ENCODE data around the gene PAK4.

The PAK4 gene

GRCh38 chr19:39145180-39145953 is 19.8 kb downstream of the PAK4 start:
- no peak for DNase-seq (ENCODE audit: extremely low read depth in 1 of 2, low read depth in 1 of 2)

DNA sequence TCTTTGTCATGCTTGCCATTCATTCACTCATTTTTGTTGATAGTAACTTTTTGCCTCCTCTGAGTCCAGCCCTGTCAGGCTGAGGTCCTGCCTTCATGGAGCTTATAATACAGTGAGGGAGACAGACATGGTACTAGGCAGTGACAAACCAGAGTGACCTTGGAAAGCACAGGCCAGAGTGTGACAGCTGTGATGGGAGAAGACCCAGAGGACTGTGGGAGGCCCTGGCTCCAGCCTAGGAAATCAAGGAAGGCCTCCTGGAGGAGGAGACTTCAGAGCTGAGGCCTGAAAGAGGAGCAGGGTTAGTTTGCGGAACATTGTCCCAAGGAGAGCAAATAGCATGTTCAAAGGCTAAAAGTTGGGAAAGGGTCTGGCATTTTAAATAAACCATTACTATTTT is 20.5 kb downstream of the PAK4 start:
- no peak for DNase-seq (ENCODE audit: extremely low read depth in 1 of 2, low read depth in 1 of 2)

- DNase-seq (ENCODE audit: extremely low read depth in 1 of 2, low read depth in 1 of 2), result no peak
Observed at GRCh38 chr19:39146686-39147450, 21.3 kb downstream of the PAK4 start.

DNA sequence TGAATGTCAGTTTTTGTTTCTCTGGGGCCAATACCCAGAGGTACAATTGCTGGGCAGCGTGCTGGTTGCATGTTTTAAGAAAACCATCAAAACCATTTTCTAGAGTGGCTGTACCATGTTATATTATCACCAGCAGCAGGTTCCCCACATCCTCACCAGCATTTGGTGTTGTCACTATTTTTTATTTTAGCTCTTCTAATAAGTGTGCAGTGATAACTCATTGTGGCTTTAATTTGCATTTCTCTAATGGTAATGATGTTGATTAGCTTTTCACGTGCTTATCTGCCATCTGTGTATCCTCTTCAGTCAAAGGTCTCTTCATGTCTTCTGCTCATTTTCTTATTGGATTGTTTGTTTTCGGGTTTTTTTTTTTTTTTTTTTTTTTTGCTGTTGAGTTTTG is 21.9 kb downstream of the PAK4 start:
- DNase-seq (ENCODE audit: extremely low read depth in 1 of 2, low read depth in 1 of 2), result no peak

GRCh38 chr19:39148939-39149529 is 23.4 kb downstream of the PAK4 start:
- no peak for DNase-seq (ENCODE audit: extremely low read depth in 1 of 2, low read depth in 1 of 2)

- no peak for DNase-seq (ENCODE audit: extremely low read depth in 1 of 2, low read depth in 1 of 2)
Observed at GRCh38 chr19:39150235-39150634, 24.6 kb downstream of the PAK4 start.

GRCh38 chr19:39150807-39151600 is 25.4 kb downstream of the PAK4 start:
- no peak for DNase-seq (ENCODE audit: extremely low read depth in 1 of 2, low read depth in 1 of 2)

- no peak for DNase-seq (ENCODE audit: extremely low read depth in 1 of 2, low read depth in 1 of 2)
Observed at GRCh38 chr19:39152066-39152465, 26.5 kb downstream of the PAK4 start.

DNA sequence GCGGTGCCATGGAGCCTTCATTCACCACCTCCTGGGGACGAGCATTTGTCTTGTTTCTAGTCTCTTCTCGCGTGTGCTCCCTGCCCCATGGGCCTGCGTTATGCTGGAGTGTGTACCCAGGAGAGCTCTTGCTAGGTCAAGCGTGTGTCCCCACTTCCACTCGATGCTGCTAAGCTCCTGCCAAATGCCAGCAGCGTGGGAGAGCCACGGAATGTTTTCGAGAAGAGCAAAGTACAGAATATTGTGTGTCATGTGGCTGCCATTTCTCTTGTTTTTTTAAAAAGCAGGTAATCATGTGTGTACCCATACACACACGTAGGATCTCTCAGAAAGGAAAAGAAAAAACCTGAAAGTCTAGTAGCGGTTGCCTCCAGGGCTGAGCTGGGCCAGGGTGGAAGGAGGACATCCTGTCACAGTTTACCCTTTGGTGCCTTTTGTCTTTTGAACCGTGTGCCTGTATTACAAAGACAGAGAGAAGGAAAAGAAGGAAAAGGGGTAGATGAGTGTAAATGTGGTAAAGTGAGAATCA is 28.6 kb downstream of the PAK4 start:
- no peak for DNase-seq (ENCODE audit: extremely low read depth in 1 of 2, low read depth in 1 of 2)

DNA sequence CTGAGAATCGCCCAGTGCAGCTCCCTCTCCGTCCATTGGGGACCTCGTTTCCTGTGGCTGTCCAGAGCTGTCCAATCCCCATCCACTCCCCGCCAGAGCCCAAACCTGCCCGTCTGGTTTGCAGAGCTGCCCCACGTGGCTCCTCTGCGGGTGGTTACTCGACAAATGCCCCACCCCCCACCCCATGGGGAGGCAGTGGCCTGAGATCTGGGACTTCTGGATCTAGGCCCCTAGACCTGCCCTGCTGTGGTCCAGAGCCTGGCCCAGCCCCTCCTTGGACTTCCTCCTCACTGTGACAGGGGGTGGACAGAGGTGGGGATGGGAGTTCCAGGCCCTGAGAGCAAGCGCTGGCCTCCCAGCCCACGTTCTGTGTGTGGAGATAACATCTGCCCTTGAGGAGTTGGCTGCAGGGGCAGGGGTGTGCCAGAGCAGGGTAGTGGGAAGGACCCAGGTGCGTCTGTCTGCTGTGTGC is 29.1 kb downstream of the PAK4 start:
- DNase-seq (ENCODE audit: extremely low read depth in 1 of 2, low read depth in 1 of 2), result no peak

GRCh38 chr19:39155114-39155700 is 29.6 kb downstream of the PAK4 start:
- no peak for DNase-seq (ENCODE audit: extremely low read depth in 1 of 2, low read depth in 1 of 2)

- DNase-seq (ENCODE audit: extremely low read depth in 1 of 2, low read depth in 1 of 2), result no peak
Observed at GRCh38 chr19:39155741-39156140, 30.2 kb downstream of the PAK4 start.

DNA sequence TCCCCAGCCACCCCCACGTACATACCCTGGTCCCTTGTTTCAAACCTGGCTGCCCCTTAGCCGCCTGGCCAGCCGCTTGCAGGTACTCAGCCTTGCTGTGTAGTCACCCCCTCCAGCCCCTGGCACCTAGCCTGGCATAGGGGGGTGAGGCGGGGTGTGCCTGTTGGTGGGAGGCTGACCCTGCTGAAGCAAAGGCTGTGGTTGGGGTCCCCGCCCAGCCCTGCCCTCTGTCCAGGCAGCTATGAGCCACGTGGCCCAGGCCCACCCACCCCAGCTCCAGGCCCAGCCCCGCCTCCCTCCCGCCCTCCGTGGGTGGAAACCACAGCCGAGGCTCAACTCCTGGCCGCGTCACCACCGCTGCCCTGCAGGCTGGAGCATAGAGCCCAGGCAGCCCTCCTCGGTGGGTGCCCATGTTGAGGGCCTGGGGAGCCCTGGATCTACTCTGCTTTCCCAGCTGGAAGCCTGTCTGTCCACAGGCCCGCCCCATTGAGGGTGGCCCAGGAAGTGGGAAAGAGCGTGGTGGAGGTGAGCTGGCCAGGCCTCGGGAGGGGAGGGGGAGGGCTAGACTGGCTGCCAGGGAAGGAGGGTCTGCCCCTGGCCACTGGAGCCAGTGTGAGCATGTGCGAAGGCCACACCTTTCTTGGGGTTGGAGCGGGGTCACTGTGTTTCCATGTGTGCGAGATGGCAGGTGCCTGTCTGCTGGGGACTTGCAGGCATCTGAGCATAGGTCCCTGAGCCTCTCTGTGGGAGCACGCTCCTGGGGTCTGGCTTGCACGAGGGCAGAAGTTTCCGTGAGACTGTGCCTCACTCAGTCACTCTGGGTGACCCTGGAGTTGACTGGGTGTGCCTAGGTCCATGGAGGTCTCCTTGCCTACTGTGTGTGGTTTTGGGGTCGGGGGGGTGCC is 31.0 kb downstream of the PAK4 start:
- DNase-seq (ENCODE audit: extremely low read depth in 1 of 2, low read depth in 1 of 2), result no peak

DNA sequence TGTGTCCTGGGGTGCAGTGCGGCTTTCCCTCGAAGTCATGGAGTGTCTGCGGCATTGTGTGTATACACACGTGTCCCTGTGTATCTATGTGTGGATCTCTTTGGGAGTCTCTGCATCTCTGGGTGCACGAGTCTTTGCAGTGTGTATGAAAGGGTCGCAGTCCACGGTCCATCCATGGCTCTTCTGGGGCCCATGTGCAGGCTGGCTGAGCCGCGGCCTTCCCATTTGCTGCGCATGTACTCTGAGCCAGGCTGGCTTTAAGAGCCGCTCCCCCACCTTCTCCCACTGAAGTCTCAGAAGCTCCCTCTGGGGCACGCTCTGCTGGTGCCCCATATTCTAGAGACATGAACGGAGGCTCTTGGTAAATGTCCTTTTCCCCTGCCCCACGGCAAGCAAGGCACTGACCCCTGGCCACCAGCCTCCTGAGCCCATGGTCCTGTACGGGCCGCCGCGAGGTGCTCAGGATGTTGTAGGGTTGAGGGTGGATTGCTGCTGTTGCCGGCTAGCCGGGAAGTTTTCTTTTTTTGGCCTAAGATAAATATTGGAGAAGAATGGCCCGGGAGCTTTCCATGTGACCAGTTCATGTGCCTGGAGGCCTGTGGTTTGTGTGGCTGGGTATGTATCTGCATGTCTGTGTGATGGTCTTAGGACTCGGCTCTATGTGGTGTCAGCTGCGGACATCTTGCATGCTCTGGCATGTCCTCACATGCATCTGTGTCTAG is 31.9 kb downstream of the PAK4 start:
- DNase-seq (ENCODE audit: extremely low read depth in 1 of 2, low read depth in 1 of 2), result no peak

- DNase-seq (ENCODE audit: extremely low read depth in 1 of 2, low read depth in 1 of 2), result no peak
Observed at GRCh38 chr19:39157997-39158389, 32.4 kb downstream of the PAK4 start.

GRCh38 chr19:39158646-39159260 is 33.2 kb downstream of the PAK4 start:
- DNase-seq (ENCODE audit: extremely low read depth in 1 of 2, low read depth in 1 of 2), result no peak

DNA sequence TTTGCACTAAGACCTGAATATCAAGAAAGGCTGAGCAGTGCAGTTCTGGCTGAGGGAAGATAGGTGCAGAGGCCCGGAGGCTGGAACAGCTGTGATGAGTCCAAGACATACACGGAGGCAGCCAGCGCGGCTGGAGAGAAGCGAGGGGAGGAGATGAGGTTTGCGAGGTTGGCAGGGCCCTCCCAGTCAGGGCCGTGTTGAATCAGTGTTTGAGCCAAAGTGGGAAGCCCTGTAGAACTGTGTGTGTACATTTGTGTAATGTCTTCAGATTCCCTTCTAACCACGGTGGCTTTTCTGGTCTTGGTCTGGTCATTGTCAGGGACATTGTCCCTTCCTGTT is 34.9 kb downstream of the PAK4 start:
- DNase-seq (ENCODE audit: extremely low read depth in 1 of 2, low read depth in 1 of 2), result no peak

GRCh38 chr19:39160889-39161672 is 35.5 kb downstream of the PAK4 start:
- no peak for DNase-seq (ENCODE audit: extremely low read depth in 1 of 2, low read depth in 1 of 2)

Measured in stimulated activated CD8-positive, alpha-beta memory T cell treated with anti-CD3 and anti-CD28 coated beads, Interleukin-7, amount 100 ng/mL, for 48 hours (primary cell).